Stomach (tissue), 19 donors: ENCODE results near the gene MB. TPM values are rescaled to one million over a fixed set of nuclear protein-coding genes. Genes with fewer than 3 reads are reported as not detected.
"Not testable (repeated sequence)": the region's sequence is repeated elsewhere in the genome, so short reads cannot be mapped to it uniquely, and the experiment has no call there.

Experiments used
- DNase-seq, 2 donors: peaks; one replicate each; pipeline versions ENCODE4 v3.0.0 to v3.0.0-alpha.2; 2013 to 2019
- H3K27ac ChIP-seq, 5 donors: fragments of 200-600 bp in 4 of 5; sonication (generic) in 4 of 5; one replicate each; pipeline ENCODE4 v1.5.1; 2013 to 2019; ENCODE audit warnings: mild to moderate bottlenecking in 1 of 5, moderate library complexity in 1 of 5
- H3K27me3 ChIP-seq, 3 donors: fragments of 200-600 bp; sonication (generic); one replicate each; pipeline ENCODE4 v1.5.1; 2017 to 2019; ENCODE audit warnings: mixed run types in 1 of 3
- H3K36me3 ChIP-seq, 4 donors: fragments of 200-600 bp; sonication (generic); 1 replicate in 3 of 4; 2 replicates in 1 of 4; pipeline ENCODE4 v1.5.1; 2016 to 2019
- H3K4me1 ChIP-seq, 4 donors: fragments of 200-600 bp; sonication (generic); one replicate each; pipeline ENCODE4 v1.5.1; 2016 to 2019
- H3K4me3 ChIP-seq, 4 donors: fragments of 200-600 bp; sonication (generic) in 3 of 4; one replicate each; pipeline ENCODE4 v1.5.1; 2016 to 2019; ENCODE audit warnings: mild to moderate bottlenecking in 1 of 4
- H3K9me3 ChIP-seq, 4 donors: fragments of 200-600 bp; sonication (generic); one replicate each; pipeline ENCODE4 v1.5.1; 2016 to 2019
- CTCF ChIP-seq, 7 experiments: fragments of 450-650 bp in 4 of 7; fragments of 200-600 bp in 3 of 7; sonication (generic) in 3 of 7; IDR thresholded peaks; one replicate each; pipeline ENCODE4 v1.5.1; 2016 to 2019; ENCODE audit warnings: antibody characterized with exemption in 7 of 7, control low read depth in 2 of 7, mild to moderate bottlenecking in 1 of 7
- EP300 ChIP-seq: sonication (generic); formaldehyde crosslinking; IDR thresholded peaks from one replicate; pipeline ENCODE4 v1.6.1; 2017; ENCODE audit warnings: antibody characterized with exemption
- POLR2A ChIP-seq, 4 donors: fragments of 450-650 bp; IDR thresholded peaks; one replicate each; pipeline ENCODE4 v1.6.1; 2016; ENCODE audit warnings: antibody characterized with exemption in 4 of 4, control low read depth in 2 of 4, mild to moderate bottlenecking in 1 of 4, moderate library complexity in 1 of 4
- POLR2AphosphoS5 ChIP-seq, 3 donors: sonication (generic); formaldehyde crosslinking; IDR thresholded peaks; one replicate each; pipeline ENCODE4 v1.6.1; 2016; ENCODE audit warnings: antibody characterized with exemption in 3 of 3
- WGBS, 5 donors: extraction: QIAGEN DNeasy Blood & Tissue Kit in 3 of 5; methylation state at CpG; one replicate each; pipeline versions ENCODE4 v1.1.5 to v1.1.7; 2013 to 2018; 5-methylcytosine and 5-hydroxymethylcytosine counted together
- intact Hi-C: fragments of 100-400 bp; cut with DNase I; formaldehyde crosslinking; loops from one replicate; pipeline ENCODE4 v1.15.1; 2023; ENCODE audit warnings: low total_unique reads
- long read RNA-seq, 10 donors: transcript quantifications; one replicate each; lab custom pipeline, GENCODE V29; 2026
- polyA plus RNA-seq, 3 donors: library from polyadenylated mRNA; stranded (reverse); fragments of 200-250 nt; gene quantifications; one replicate each; pipeline ENCODE4 v1.2.3, GENCODE V29; 2013
- total RNA-seq, 5 donors: library from RNA; depleted of rRNA; stranded (reverse); fragments of >200 nt; gene quantifications; one replicate each; pipeline versions ENCODE4 v1.1.0 to v1.2.3, GENCODE V29; 2014 to 2016
- donor health status: healthy with polysubstance abuse.
- donor health status: Bipolar disorder and iron deficiency.
- donor health status: healthy.

The MB gene
- 1 to 10 TPM in 1 of 5 donors, under 1 TPM in 1, not detected in 3; 0.87 to 1.3 TPM for total RNA-seq
- polyA plus RNA-seq, result 10 to 100 TPM in 1 of 3 donors, 1 to 10 TPM in 2; 2.2 to 29.5 (median 6.9) TPM
- long read RNA-seq, donor 1, partial matches to known transcripts, result 0 of 5 reads
- long read RNA-seq, donor 1, other reads (novel, unspliced or antisense), result 0 of 5 reads
- long read RNA-seq, donor 2, partial matches to known transcripts, result 0 of 1 reads
- long read RNA-seq, donor 2, other reads (novel, unspliced or antisense), result 0 of 1 reads
- long read RNA-seq, donor 3, result 0 reads
- long read RNA-seq, donor 4, result 0 reads
- long read RNA-seq, donor 5, partial matches to known transcripts, result 0 of 1 reads
- long read RNA-seq, donor 5, other reads (novel, unspliced or antisense), result 0 of 1 reads
- long read RNA-seq, donor 6, partial matches to known transcripts, result 0 of 2 reads
- long read RNA-seq, donor 6, other reads (novel, unspliced or antisense), result 0 of 2 reads
- long read RNA-seq, donor 7, result 0 reads
- long read RNA-seq, donor 8, result 0 reads
- long read RNA-seq, donor 9, result 0 reads
- long read RNA-seq, donor 10, result 0 reads

DNA sequence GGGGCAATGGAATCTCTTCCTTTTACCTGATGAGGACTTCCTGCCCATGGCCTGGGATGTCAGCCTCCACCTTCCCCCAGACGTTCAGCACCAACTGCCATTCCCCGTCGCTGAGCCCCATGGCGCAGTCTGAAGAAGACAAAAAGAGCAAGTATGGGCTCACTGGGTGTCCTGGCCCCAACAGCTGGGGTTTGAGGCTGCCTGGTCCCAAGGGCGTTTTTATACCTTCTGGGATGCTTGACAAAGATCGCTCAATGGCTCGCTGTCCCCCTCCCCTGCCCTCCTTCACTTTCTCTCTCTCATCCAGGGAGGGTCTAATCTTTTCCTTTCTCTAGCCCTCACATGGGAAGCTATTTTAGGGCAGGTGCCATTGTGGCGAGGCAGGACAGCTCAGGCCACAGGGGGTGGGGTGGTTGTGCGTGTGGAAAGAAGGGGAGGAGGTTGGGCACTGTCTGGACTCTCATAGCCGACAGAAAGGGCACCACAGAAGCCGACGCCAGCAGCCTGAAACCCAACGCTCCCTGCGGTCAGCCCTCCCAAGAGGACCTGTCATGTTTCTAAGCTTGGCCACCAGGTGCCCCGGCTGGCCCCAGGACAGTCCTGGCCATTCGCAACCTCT lies at the start of gene MB:
MB (minus strand) TSS at position 193 of the 619 bp plus-strand sequence; CDS start at position 121, 72 bp downstream.
- no peak for DNase-seq
- H3K4me3 ChIP-seq, result no peak within 1 kb of the TSS
- intact Hi-C loops, result no loop called here
- no peaks in the 10 kb centered on the region for H3K27me3 ChIP-seq
- no peaks in the 10 kb centered on the region for H3K36me3 ChIP-seq
- WGBS, 5 donors, result 72 to 83% (median 81%) methylated on average over 16 of the region's 16 CpGs
- peaks cover 0 to 21% (median 7%) of the 10 kb centered on the region in 4 donors for H3K4me1 ChIP-seq
- no peaks in the 10 kb centered on the region for H3K9me3 ChIP-seq
- TF ChIP-seq EP300, result no peak
- TF ChIP-seq CTCF (IDR thresholded peaks at IDR 0.05), result no peak
- TF ChIP-seq POLR2AphosphoS5 (IDR thresholded peaks at IDR 0.05), result no peak
- no peak for TF ChIP-seq POLR2A (IDR thresholded peaks at IDR 0.05)
- H3K27ac ChIP-seq, result no peak within 1 kb of the TSS

- H3K4me3 ChIP-seq, H3K27ac ChIP-seq, H3K27me3 ChIP-seq, intact Hi-C loops, DNase-seq: not testable (repeated sequence)
- 85 to 96% (median 90%) methylated on average over 1 of the region's 1 CpG for WGBS, 5 donors
- peaks cover 0 to 13% (median 4%) of the 10 kb centered on the region in 4 donors for H3K9me3 ChIP-seq
- peaks cover 3 to 20% (median 12%) of the 10 kb centered on the region in 4 donors for H3K4me1 ChIP-seq
- H3K36me3 ChIP-seq, result peaks cover 0 to 32% (median 24%) of the 10 kb centered on the region in 4 donors
Observed at GRCh38 chr22:35666699-35667098, 49.6 kb upstream of the MB start.

DNA sequence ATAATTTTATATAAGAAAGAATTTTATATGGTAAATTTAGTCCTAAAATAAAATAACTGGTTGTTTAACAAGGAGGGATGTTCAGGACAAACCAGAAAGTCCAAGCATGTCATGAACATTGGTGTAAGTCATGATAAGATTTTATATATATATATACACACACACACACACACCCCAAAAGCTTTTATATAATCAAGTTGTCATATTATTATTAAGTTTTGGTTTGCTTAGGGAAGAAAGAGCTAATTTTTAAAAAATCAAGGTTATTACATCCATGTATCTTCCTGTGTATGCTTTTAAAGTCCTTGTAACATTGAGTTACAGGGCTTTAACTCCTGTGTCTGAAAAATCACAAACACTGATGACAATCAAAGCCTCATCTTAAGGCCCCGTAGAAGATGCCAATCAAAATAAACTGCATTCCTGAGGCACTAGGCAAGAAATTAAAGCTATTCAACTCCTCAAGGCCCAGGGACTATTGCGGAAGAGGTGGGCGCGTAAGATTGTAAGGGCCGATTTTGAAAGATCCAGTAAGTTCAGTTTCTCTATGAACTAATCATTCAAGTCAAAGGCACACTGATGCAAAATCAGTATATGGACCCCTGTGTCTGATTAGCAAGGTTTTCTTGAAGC lies 47.9 kb upstream of the MB start:
- peaks cover 0 to 13% (median 4%) of the 10 kb centered on the region in 4 donors for H3K9me3 ChIP-seq
- intact Hi-C loops, result no loop called here
- H3K27me3 ChIP-seq, result no peaks in the 10 kb centered on the region
- H3K4me1 ChIP-seq, result peaks cover 19 to 36% (median 25%) of the 10 kb centered on the region in 4 donors
- H3K36me3 ChIP-seq, result peaks cover 3 to 46% (median 31%) of the 10 kb centered on the region in 4 donors
- DNase-seq, result no peak
- H3K27ac ChIP-seq, result no peak overlapping the region
- no peak overlapping the region for H3K4me3 ChIP-seq
- WGBS, 5 donors, result 92 to 98% (median 97%) methylated on average over 5 of the region's 5 CpGs
- no peak for TF ChIP-seq CTCF (IDR thresholded peaks at IDR 0.05)
- TF ChIP-seq EP300, result no peak
- no peak for TF ChIP-seq POLR2AphosphoS5 (IDR thresholded peaks at IDR 0.05)
- TF ChIP-seq POLR2A (IDR thresholded peaks at IDR 0.05), result no peak

DNA sequence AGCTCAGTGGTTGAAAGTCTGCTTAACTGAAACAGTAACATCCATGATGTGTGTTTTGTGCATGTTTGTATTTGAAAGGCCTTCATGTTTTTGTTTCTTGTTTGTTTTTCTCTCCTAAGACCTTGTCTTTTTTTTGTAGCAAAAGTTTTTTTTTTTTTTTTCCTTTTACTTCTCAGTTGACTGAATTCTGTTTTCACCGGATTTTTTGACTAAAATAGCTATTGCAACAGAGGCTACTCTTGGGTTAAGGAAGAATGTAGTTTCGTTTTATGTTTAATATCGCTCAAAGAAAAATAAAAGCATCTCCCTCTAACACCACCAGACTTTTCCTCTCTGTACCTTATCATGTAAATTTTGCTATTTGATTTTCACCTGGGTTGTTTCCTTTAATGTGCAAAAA lies 46.2 kb upstream of the MB start:
- Histone ChIP-seq H3K4me3 (no peak overlapping the region), H3K4me1 (peaks cover 19 to 45% (median 25%) of the 10 kb centered on the region in 4 donors), H3K9me3 (peaks cover 0 to 13% (median 4%) of the 10 kb centered on the region in 4 donors), H3K27ac (peak overlapping the region in 4 of 5 donors; percentile 31 to 65 (median 61)), H3K36me3 (peaks cover 16 to 63% (median 48%) of the 10 kb centered on the region in 4 donors), H3K27me3 (no peaks in the 10 kb centered on the region)
- 60 to 71% (median 64%) methylated on average over 3 of the region's 3 CpGs for WGBS, 5 donors
- no peak for TF ChIP-seq EP300
- TF ChIP-seq POLR2A (IDR thresholded peaks at IDR 0.05), result no peak
- no peak for TF ChIP-seq CTCF (IDR thresholded peaks at IDR 0.05)
- no peak for TF ChIP-seq POLR2AphosphoS5 (IDR thresholded peaks at IDR 0.05)
- intact Hi-C loops, result no loop called here
- no peak for DNase-seq
